ENCODE measurements around the gene MAD1L1. TPM values are rescaled to one million over a fixed set of nuclear protein-coding genes. Genes with fewer than 3 reads are reported as not detected.

Gene MAD1L1
- total and polyA plus RNA-seq, 2 of the 4 experiments (the other 2 are of a cell fraction) = 29.0 to 40.9 TPM

DNA sequence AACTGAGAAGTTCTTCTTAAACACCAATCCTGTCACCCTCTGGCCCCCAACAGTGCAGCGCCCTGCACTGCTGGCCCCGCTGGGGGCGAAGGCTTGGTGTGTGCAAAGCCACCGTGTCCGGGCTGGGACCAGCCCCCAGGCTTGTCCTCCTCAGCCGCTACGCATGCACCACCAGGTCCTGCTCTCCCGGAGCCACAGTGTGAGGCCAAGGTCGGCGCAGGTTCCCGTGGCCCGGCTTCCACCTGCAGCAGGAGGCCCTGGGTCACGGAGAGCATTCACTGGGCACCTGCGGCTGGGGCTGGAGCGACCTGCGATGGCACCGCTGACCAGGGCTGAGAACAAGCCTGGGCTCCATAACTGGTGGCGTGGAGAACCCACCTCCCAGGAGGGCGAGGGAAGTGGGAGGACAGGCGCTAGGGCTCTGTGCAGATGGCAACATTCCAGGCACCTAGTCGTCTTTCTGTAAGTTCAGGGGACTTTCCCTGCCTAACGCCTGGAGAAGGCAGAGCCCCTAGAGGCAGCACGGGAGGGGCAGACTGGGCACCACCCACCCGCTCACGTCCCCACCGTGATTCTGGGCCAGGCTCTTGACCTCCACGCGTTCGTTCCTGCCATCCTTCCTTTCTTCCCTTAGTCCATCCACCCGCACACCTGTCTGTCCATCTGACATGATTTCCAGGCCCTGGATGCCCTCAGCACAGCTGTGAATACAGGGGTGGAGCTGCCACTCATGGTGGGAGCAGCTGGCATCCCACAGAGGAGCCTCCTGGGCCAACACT lies 291.1 kb downstream of the MAD1L1 start:
- peaks cover 0 to 5% of the 10 kb centered on the region in 2 experiments; a peak in 2 of 4 replicates for H3K79me1 ChIP-seq (ENCODE audit: low read depth in 1 of 2, low read length in 2 of 2)
- H2BK120ac ChIP-seq (ENCODE audit: low read depth, low read length) = no peak overlapping the region
- 0 out of 2 replicates have a peak, but pooled peaks cover 6% of the 10 kb centered on the region for H3K9me1 ChIP-seq (ENCODE audit: insufficient read depth, low read length)
- no peak overlapping the region for H3K4ac ChIP-seq (ENCODE audit: low read depth, low read length)
- in situ Hi-C loops (cut with MboI; ENCODE audit: low sequenced_read_pairs) (no loop called here), dilution Hi-C loops (cut with HindIII; ENCODE audit: low sequenced_read_pairs, unreplicated experiment) (no loop called here), intact Hi-C loops (cut with micrococcal nuclease) (no loop called here)
- no peaks in the 10 kb centered on the region for H3K27me3 ChIP-seq (ENCODE audit: control insufficient read depth, insufficient read depth, low read length)
- no peak overlapping the region for H3K9ac ChIP-seq (ENCODE audit: low read depth, low read length)
- H4K5ac ChIP-seq (ENCODE audit: low read depth, low read length) = no peak overlapping the region
- no peak overlapping the region for H3K23ac ChIP-seq (ENCODE audit: low read depth, low read length)
- no peak overlapping the region for H3K18ac ChIP-seq (ENCODE audit: low read depth, low read length)
- no TSS peak for BruUV-seq (replicated peaks)
- no peaks in the 10 kb centered on the region for H4K20me1 ChIP-seq (ENCODE audit: insufficient read depth, low read length)
- peaks cover 2% of the 10 kb centered on the region; the same call in 1 of the 2 replicates for H3K36me3 ChIP-seq (ENCODE audit: control insufficient read depth, insufficient read depth, low read length)
- H3K4me1 ChIP-seq (ENCODE audit: control insufficient read depth, insufficient read depth, low read length) = peaks cover 4% of the 10 kb centered on the region
- CTCF ChIA-PET = no interaction called here
- H3K4me3 ChIP-seq (ENCODE audit: insufficient read depth, low read depth, low read length) = no peak overlapping the region
- no peak overlapping the region for H2AK9ac ChIP-seq (replicated peaks; ENCODE audit: low read depth, low read length, poor library complexity)
- TF ChIP-seq MXI1 (IDR thresholded peaks at IDR 0.05; ENCODE audit: borderline replicate concordance, low read depth, low read length) (no peak), NFE2L2 (IDR thresholded peaks at IDR 0.05; ENCODE audit: low read depth, low read length) (no peak), MAFK (IDR thresholded peaks at IDR 0.05; ENCODE audit: low read depth, low read length) (no peak), RAD21 (IDR thresholded peaks at IDR 0.05; ENCODE audit: low read length) (no peak), CEBPB (IDR thresholded peaks at IDR 0.05; ENCODE audit: low read depth, low read length) (no peak), RFX5 (IDR thresholded peaks at IDR 0.05; ENCODE audit: low read depth, low read length) (no peak), MAZ (IDR thresholded peaks at IDR 0.05; ENCODE audit: borderline replicate concordance, low read depth, low read length) (no peak), SMC3 (IDR thresholded peaks at IDR 0.05; ENCODE audit: low read depth, low read length) (no peak), FOS (IDR thresholded peaks at IDR 0.05; ENCODE audit: low read depth, low read length) (no peak), CHD1 (IDR thresholded peaks at IDR 0.05; ENCODE audit: low read depth, low read length) (no peak), RCOR1 (IDR thresholded peaks at IDR 0.05; ENCODE audit: insufficient replicate concordance, low read length) (no peak)
- TF ChIP-seq, protein P1, sequence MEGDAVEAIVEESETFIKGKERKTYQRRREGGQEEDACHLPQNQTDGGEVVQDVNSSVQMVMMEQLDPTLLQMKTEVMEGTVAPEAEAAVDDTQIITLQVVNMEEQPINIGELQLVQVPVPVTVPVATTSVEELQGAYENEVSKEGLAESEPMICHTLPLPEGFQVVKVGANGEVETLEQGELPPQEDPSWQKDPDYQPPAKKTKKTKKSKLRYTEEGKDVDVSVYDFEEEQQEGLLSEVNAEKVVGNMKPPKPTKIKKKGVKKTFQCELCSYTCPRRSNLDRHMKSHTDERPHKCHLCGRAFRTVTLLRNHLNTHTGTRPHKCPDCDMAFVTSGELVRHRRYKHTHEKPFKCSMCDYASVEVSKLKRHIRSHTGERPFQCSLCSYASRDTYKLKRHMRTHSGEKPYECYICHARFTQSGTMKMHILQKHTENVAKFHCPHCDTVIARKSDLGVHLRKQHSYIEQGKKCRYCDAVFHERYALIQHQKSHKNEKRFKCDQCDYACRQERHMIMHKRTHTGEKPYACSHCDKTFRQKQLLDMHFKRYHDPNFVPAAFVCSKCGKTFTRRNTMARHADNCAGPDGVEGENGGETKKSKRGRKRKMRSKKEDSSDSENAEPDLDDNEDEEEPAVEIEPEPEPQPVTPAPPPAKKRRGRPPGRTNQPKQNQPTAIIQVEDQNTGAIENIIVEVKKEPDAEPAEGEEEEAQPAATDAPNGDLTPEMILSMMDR (conservative IDR thresholded peaks at IDR 0.05; ENCODE audit: low read depth, low read length) = no peak
- TF ChIP-seq, protein P2, sequence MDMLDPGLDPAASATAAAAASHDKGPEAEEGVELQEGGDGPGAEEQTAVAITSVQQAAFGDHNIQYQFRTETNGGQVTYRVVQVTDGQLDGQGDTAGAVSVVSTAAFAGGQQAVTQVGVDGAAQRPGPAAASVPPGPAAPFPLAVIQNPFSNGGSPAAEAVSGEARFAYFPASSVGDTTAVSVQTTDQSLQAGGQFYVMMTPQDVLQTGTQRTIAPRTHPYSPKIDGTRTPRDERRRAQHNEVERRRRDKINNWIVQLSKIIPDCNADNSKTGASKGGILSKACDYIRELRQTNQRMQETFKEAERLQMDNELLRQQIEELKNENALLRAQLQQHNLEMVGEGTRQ (IDR thresholded peaks at IDR 0.05; ENCODE audit: low read depth, low read length) = no peak
- TF ChIP-seq, protein P3, sequence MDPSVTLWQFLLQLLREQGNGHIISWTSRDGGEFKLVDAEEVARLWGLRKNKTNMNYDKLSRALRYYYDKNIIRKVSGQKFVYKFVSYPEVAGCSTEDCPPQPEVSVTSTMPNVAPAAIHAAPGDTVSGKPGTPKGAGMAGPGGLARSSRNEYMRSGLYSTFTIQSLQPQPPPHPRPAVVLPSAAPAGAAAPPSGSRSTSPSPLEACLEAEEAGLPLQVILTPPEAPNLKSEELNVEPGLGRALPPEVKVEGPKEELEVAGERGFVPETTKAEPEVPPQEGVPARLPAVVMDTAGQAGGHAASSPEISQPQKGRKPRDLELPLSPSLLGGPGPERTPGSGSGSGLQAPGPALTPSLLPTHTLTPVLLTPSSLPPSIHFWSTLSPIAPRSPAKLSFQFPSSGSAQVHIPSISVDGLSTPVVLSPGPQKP (IDR thresholded peaks at IDR 0.05; ENCODE audit: borderline replicate concordance, low read depth, low read length) = no peak
- POLR2A ChIA-PET (ENCODE audit: unreplicated experiment) = no interaction called here
- H2BK5ac ChIP-seq (ENCODE audit: low read depth, low read length, poor library complexity, severe bottlenecking) = no peak overlapping the region
- WGBS, 2 experiments (ENCODE audit: extremely low coverage in 2 of 2, insufficient read length in 1 of 2) = 86% methylated on average over 15 of the region's 30 CpGs; no CpG with 5 or more reads in 1 of the 2 experiments
- H3K4me2 ChIP-seq (ENCODE audit: low read depth, low read length) = no peak overlapping the region
- DNase-seq (no peak), ATAC-seq (ENCODE audit: low read depth) (no peak)
- H2BK15ac ChIP-seq (ENCODE audit: low read depth, low read length) = no peak overlapping the region
- H3K14ac ChIP-seq (replicated peaks; ENCODE audit: low read depth, low read length) = no peak overlapping the region
- H2AK5ac ChIP-seq (ENCODE audit: low read depth, low read length) = no peak overlapping the region
- no peak overlapping the region for H3K27ac ChIP-seq (ENCODE audit: insufficient read depth, low read length)
- no peak overlapping the region for H2AFZ ChIP-seq (replicated peaks; ENCODE audit: low read length, poor library complexity)
- H2BK20ac ChIP-seq (ENCODE audit: low read depth, low read length) = no peak overlapping the region
- H3K9me3 ChIP-seq (ENCODE audit: control insufficient read depth, insufficient read depth, low read length) = no peaks in the 10 kb centered on the region
- no peak overlapping the region for H3K56ac ChIP-seq (ENCODE audit: extremely low read depth, insufficient read depth, low read length)
- H4K8ac ChIP-seq (ENCODE audit: low read depth in 2 of 2, low read length in 2 of 2) = no peak overlapping the region
- no peak overlapping the region for H4K91ac ChIP-seq (ENCODE audit: insufficient read depth, low read depth, low read length)
